Measurements from ENCODE around the gene TAX1BP1. TPM values are rescaled to one million over a fixed set of nuclear protein-coding genes. Genes with fewer than 3 reads are reported as not detected.

The TAX1BP1 gene
- total and polyA plus RNA-seq, 2 experiments from 2014 or later: 56.5 to 87.9 TPM

GRCh38 chr7:27843584-27844305 lies 103.8 kb downstream of the TAX1BP1 start:
- H4K20me1 ChIP-seq (replicated peaks; ENCODE audit: insufficient read depth): 0 out of 2 replicates have a peak, but pooled peaks cover 5% of the 10 kb centered on the region
- Mint-ChIP-seq H3K36me3 (ENCODE audit: low read depth) (no peaks in the 10 kb centered on the region), H3K4me3 (no peak overlapping the region), H3K27me3 (ENCODE audit: insufficient read depth, low read depth, poor library complexity) (peaks cover 7% of the 10 kb centered on the region), H3K4me1 (peaks cover 20% of the 10 kb centered on the region), H3K27ac (no peak overlapping the region), H3K9me3 (no peaks in the 10 kb centered on the region)
- H3K4me3 ChIP-seq: no peak overlapping the region
- no peaks in the 10 kb centered on the region for H3F3A ChIP-seq (replicated peaks; ENCODE audit: low read depth)
- no peaks in the 10 kb centered on the region for H3K9me2 ChIP-seq (ENCODE audit: insufficient read depth)
- no peaks in the 10 kb centered on the region for H3K79me2 ChIP-seq (replicated peaks; ENCODE audit: insufficient read depth)
- TF ChIP-seq EZH2 (IDR thresholded peaks at IDR 0.05; ENCODE audit: low read depth, unreplicated experiment) (no peak), NANOG (IDR thresholded peaks at IDR 0.05; ENCODE audit: borderline replicate concordance) (no peak), ZNF114 (CRISPR knock-in tag; IDR thresholded peaks at IDR 0.05) (no peak), EZH2phosphoT487 (IDR thresholded peaks at IDR 0.05; ENCODE audit: unreplicated experiment) (no peak), POLR2AphosphoS5 (IDR thresholded peaks at IDR 0.05; ENCODE audit: low read depth) (no peak)
- TF ChIP-seq, protein P1, sequence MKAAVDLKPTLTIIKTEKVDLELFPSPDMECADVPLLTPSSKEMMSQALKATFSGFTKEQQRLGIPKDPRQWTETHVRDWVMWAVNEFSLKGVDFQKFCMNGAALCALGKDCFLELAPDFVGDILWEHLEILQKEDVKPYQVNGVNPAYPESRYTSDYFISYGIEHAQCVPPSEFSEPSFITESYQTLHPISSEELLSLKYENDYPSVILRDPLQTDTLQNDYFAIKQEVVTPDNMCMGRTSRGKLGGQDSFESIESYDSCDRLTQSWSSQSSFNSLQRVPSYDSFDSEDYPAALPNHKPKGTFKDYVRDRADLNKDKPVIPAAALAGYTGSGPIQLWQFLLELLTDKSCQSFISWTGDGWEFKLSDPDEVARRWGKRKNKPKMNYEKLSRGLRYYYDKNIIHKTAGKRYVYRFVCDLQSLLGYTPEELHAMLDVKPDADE (IDR thresholded peaks at IDR 0.05): no peak
- TF ChIP-seq, protein P2, sequence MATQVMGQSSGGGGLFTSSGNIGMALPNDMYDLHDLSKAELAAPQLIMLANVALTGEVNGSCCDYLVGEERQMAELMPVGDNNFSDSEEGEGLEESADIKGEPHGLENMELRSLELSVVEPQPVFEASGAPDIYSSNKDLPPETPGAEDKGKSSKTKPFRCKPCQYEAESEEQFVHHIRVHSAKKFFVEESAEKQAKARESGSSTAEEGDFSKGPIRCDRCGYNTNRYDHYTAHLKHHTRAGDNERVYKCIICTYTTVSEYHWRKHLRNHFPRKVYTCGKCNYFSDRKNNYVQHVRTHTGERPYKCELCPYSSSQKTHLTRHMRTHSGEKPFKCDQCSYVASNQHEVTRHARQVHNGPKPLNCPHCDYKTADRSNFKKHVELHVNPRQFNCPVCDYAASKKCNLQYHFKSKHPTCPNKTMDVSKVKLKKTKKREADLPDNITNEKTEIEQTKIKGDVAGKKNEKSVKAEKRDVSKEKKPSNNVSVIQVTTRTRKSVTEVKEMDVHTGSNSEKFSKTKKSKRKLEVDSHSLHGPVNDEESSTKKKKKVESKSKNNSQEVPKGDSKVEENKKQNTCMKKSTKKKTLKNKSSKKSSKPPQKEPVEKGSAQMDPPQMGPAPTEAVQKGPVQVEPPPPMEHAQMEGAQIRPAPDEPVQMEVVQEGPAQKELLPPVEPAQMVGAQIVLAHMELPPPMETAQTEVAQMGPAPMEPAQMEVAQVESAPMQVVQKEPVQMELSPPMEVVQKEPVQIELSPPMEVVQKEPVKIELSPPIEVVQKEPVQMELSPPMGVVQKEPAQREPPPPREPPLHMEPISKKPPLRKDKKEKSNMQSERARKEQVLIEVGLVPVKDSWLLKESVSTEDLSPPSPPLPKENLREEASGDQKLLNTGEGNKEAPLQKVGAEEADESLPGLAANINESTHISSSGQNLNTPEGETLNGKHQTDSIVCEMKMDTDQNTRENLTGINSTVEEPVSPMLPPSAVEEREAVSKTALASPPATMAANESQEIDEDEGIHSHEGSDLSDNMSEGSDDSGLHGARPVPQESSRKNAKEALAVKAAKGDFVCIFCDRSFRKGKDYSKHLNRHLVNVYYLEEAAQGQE (IDR thresholded peaks at IDR 0.05; ENCODE audit: unreplicated experiment): no peak
- peaks cover 7% of the 10 kb centered on the region for H3K36me3 ChIP-seq (ENCODE audit: insufficient read depth)
- ATAC-seq: no peak
- no peak overlapping the region for H3K4me2 ChIP-seq
- no peak overlapping the region for H3K27ac ChIP-seq (ENCODE audit: low read depth)
- H3K27me3 ChIP-seq (ENCODE audit: insufficient read depth): no peaks in the 10 kb centered on the region
- no peak overlapping the region for H2AFZ ChIP-seq
- no peak for DNase-seq (ENCODE audit: low spot score)
- H3K4me1 ChIP-seq (ENCODE audit: insufficient read depth): peaks cover 14% of the 10 kb centered on the region

GRCh38 chr7:27846388-27846787 lies 106.4 kb downstream of the TAX1BP1 start:
- Histone ChIP-seq H3K79me2 (replicated peaks; ENCODE audit: insufficient read depth) (no peaks in the 10 kb centered on the region), H3K4me1 (ENCODE audit: insufficient read depth) (peaks cover 14% of the 10 kb centered on the region), H3K27ac (ENCODE audit: low read depth) (no peak overlapping the region), H3K4me3 (no peak overlapping the region), H2AFZ (no peak overlapping the region), H3F3A (replicated peaks; ENCODE audit: low read depth) (no peaks in the 10 kb centered on the region), H4K20me1 (replicated peaks; ENCODE audit: insufficient read depth) (0 out of 2 replicates have a peak, but pooled peaks cover 5% of the 10 kb centered on the region), H3K27me3 (ENCODE audit: insufficient read depth) (no peaks in the 10 kb centered on the region), H3K36me3 (ENCODE audit: insufficient read depth) (no peaks in the 10 kb centered on the region), H3K9me2 (ENCODE audit: insufficient read depth) (no peaks in the 10 kb centered on the region), H3K4me2 (no peak overlapping the region)
- DNase-seq (ENCODE audit: low spot score): no peak
- Mint-ChIP-seq H3K27me3 (ENCODE audit: insufficient read depth, low read depth, poor library complexity) (peaks cover 7% of the 10 kb centered on the region), H3K27ac (no peak overlapping the region), H3K4me1 (peaks cover 18% of the 10 kb centered on the region), H3K36me3 (ENCODE audit: low read depth) (no peaks in the 10 kb centered on the region), H3K9me3 (no peaks in the 10 kb centered on the region), H3K4me3 (no peak overlapping the region)
- ATAC-seq: no peak
- no peak for TF ChIP-seq CTCF (conservative IDR thresholded peaks at IDR 0.05; ENCODE audit: low read depth in 2 of 2)
- TF ChIP-seq JUNB (IDR thresholded peaks at IDR 0.05; ENCODE audit: unreplicated experiment): no peak
- TF ChIP-seq EZH2 (IDR thresholded peaks at IDR 0.05; ENCODE audit: low read depth, unreplicated experiment): no peak
- TF ChIP-seq EZH2phosphoT487 (IDR thresholded peaks at IDR 0.05; ENCODE audit: unreplicated experiment): no peak
- no peak for TF ChIP-seq CREB1 (CRISPR knock-in tag; IDR thresholded peaks at IDR 0.05; ENCODE audit: low read depth)
- TF ChIP-seq, protein P1 (IDR thresholded peaks at IDR 0.05): no peak
